H1 (cell line): ENCODE measurements around the gene KLRD1. TPM values are rescaled to one million over a fixed set of nuclear protein-coding genes. Genes with fewer than 3 reads are reported as not detected.

Experiments used
- CTCF ChIA-PET: fragments of 300-600 bp; sonication (Branson Sonifier 250); formaldehyde crosslinking; loops from one replicate; lab custom pipeline; 2021; ENCODE audit not compliant: partially characterized antibody; lab: Charles Lee
- POLR2A ChIA-PET: fragments of 300-600 bp; sonication (Branson Sonifier 250); formaldehyde crosslinking; loops from one replicate; lab custom pipeline; 2021; ENCODE audit warnings: inconsistent platforms; ENCODE audit not compliant: partially characterized antibody; lab: Charles Lee
- DNase-seq, 2 experiments: peaks; one replicate each; pipeline versions ENCODE4 v3.0.0 to v3.0.0-alpha.2; 2010 to 2022; ENCODE audit warnings: low spot score in 2 of 2, low read depth in 1 of 2, mixed read lengths in 1 of 2
- FAIRE-seq: peaks from 2 replicates; lab custom pipeline; 2011; peaks lifted over from hg19 to GRCh38; lab: Jason Lieb, UNC
- H2AFZ ChIP-seq: 2 replicates; pipeline ENCODE4 v1.8.1; 2012; ENCODE audit warnings: low read length, inconsistent platforms
- H2AK5ac ChIP-seq: 2 replicates; pipeline ENCODE4 v1.6.1; 2013; ENCODE audit warnings: low read depth, low read length
- H2BK120ac ChIP-seq: replicated peaks from 2 replicates; pipeline ENCODE3; 2013; ENCODE audit warnings: low read depth, low read length, inconsistent platforms
- H2BK12ac ChIP-seq: 2 replicates; pipeline ENCODE4 v1.6.1; 2013; ENCODE audit warnings: low read depth, low read length
- H2BK15ac ChIP-seq: 2 replicates; pipeline ENCODE4 v1.6.1; 2013; ENCODE audit warnings: low read length
- H2BK20ac ChIP-seq: 2 replicates; pipeline ENCODE4 v1.6.1; 2013; ENCODE audit warnings: low read length
- H2BK5ac ChIP-seq: 2 replicates; pipeline ENCODE4 v1.6.1; 2013; ENCODE audit warnings: low read depth, low read length
- H3K14ac ChIP-seq: 2 replicates; pipeline ENCODE4 v1.6.1; 2013; ENCODE audit warnings: inconsistent platforms; ENCODE audit not compliant: insufficient read length
- H3K18ac ChIP-seq: 2 replicates; pipeline ENCODE4 v1.6.1; 2013; ENCODE audit warnings: low read length; ENCODE audit errors: extremely low read depth
- H3K23ac ChIP-seq: 2 replicates; pipeline ENCODE4 v1.6.1; 2013; ENCODE audit warnings: inconsistent platforms; ENCODE audit not compliant: insufficient read length
- H3K23me2 ChIP-seq: 2 replicates; pipeline ENCODE4 v1.6.1; 2013; ENCODE audit warnings: low read depth, low read length
- H3K27ac ChIP-seq: 2 replicates; pipeline ENCODE4 v1.6.1; 2011; ENCODE audit warnings: low read depth, low read length, inconsistent platforms
- H3K27me3 ChIP-seq, 4 experiments: replicated peaks in 1 of 4; 1 replicate in 1 of 4; 2 replicates in 3 of 4; pipeline versions ENCODE4 v1.6.1 to v1.8.1; 2011 to 2013; ENCODE audit warnings: low read length in 3 of 4, mild to moderate bottlenecking in 3 of 4, inconsistent platforms in 2 of 4, mixed read lengths in 2 of 4, moderate library complexity in 1 of 4; ENCODE audit not compliant: control insufficient read depth in 3 of 4, insufficient read depth in 3 of 4; ENCODE audit errors: extremely low read depth in 1 of 4
- H3K36me3 ChIP-seq, 4 experiments: 2 replicates each; pipeline versions ENCODE4 v1.6.1 to v1.8.1; 2011 to 2013; ENCODE audit warnings: mild to moderate bottlenecking in 4 of 4, low read length in 3 of 4, moderate library complexity in 2 of 4, control low read depth in 1 of 4, inconsistent platforms in 1 of 4; ENCODE audit not compliant: insufficient read depth in 4 of 4, control insufficient read depth in 2 of 4
- H3K4ac ChIP-seq: replicated peaks from 2 replicates; pipeline ENCODE3; 2013; ENCODE audit warnings: low read length, low read depth, mixed read lengths, inconsistent platforms; ENCODE audit not compliant: insufficient read length
- H3K4me1 ChIP-seq, 4 experiments: replicated peaks in 1 of 4; 1 replicate in 1 of 4; 2 replicates in 3 of 4; pipeline versions ENCODE4 v1.6.1 to v1.8.1; 2011 to 2013; ENCODE audit warnings: low read length in 3 of 4, inconsistent platforms in 2 of 4, mixed read lengths in 1 of 4; ENCODE audit not compliant: insufficient read depth in 4 of 4, control insufficient read depth in 3 of 4
- H3K4me2 ChIP-seq, 2 experiments: 2 replicates each; pipeline versions ENCODE4 v1.6.1 to v1.8.1; 2011 to 2013; ENCODE audit warnings: low read depth in 2 of 2, low read length in 2 of 2, control low read depth in 1 of 2, inconsistent platforms in 1 of 2, mild to moderate bottlenecking in 1 of 2; ENCODE audit not compliant: insufficient read depth in 1 of 2
- H3K4me3 ChIP-seq, 4 experiments: fragments of 200-600, 300-600 bp in 1 of 4; sonication (generic), shearing (Covaris generic), sonication (Bioruptor Twin) in 1 of 4; 2 replicates each; pipeline versions ENCODE4 v1.5.1 to v1.8.1; 2011 to 2016; ENCODE audit warnings: low read length in 4 of 4, low read depth in 3 of 4, control low read depth in 2 of 4, inconsistent platforms in 2 of 4, mild to moderate bottlenecking in 2 of 4, mixed read lengths in 1 of 4, moderate library complexity in 1 of 4; ENCODE audit not compliant: insufficient read depth in 2 of 4; ENCODE audit errors: extremely low read depth in 1 of 4
- H3K56ac ChIP-seq: replicated peaks from 2 replicates; pipeline ENCODE3; 2013; ENCODE audit warnings: low read depth, mild to moderate bottlenecking, mixed read lengths, low read length, inconsistent platforms; ENCODE audit not compliant: insufficient read length
- H3K79me1 ChIP-seq: 2 replicates; pipeline ENCODE4 v1.6.1; 2013; ENCODE audit warnings: low read depth, low read length, control low read depth
- H3K79me2 ChIP-seq, 2 experiments: 2 replicates each; pipeline versions ENCODE4 v1.6.1 to v1.8.1; 2012 to 2013; ENCODE audit warnings: low read length in 2 of 2, mild to moderate bottlenecking in 2 of 2, inconsistent platforms in 1 of 2; ENCODE audit not compliant: insufficient read depth in 2 of 2, control insufficient read depth in 1 of 2
- H3K9ac ChIP-seq, 4 experiments: replicated peaks in 1 of 4; 1 replicate in 1 of 4; 2 replicates in 3 of 4; pipeline versions ENCODE4 v1.6.1 to v1.8.1; 2011 to 2013; ENCODE audit warnings: low read depth in 3 of 4, low read length in 3 of 4, control low read depth in 2 of 4, mild to moderate bottlenecking in 2 of 4, moderate library complexity in 2 of 4, inconsistent platforms in 1 of 4; ENCODE audit errors: extremely low read depth in 1 of 4
- H3K9me3 ChIP-seq, 2 experiments: 2 replicates each; pipeline versions ENCODE4 v1.6.1 to v1.8.1; 2012 to 2013; ENCODE audit warnings: mild to moderate bottlenecking in 2 of 2, moderate library complexity in 2 of 2, control low read depth in 1 of 2, inconsistent platforms in 1 of 2, low read depth in 1 of 2, low read length in 1 of 2, mixed read lengths in 1 of 2; ENCODE audit not compliant: insufficient read depth in 2 of 2
- H4K20me1 ChIP-seq, 2 experiments: replicated peaks in 1 of 2; 2 replicates each; pipeline versions ENCODE3 to v1.8.1; 2011 to 2013; ENCODE audit warnings: inconsistent platforms in 2 of 2, low read length in 2 of 2, mild to moderate bottlenecking in 1 of 2; ENCODE audit not compliant: insufficient read depth in 2 of 2, control insufficient read depth in 1 of 2
- H4K5ac ChIP-seq: 2 replicates; pipeline ENCODE4 v1.6.1; 2013; ENCODE audit warnings: low read length, low read depth, mixed read lengths, inconsistent platforms; ENCODE audit not compliant: insufficient read length
- H4K8ac ChIP-seq: 2 replicates; pipeline ENCODE4 v1.8.0; 2013; ENCODE audit warnings: mild to moderate bottlenecking, moderate library complexity, low read length, inconsistent platforms; ENCODE audit not compliant: insufficient read depth; ENCODE audit errors: extremely low read depth
- H4K91ac ChIP-seq: replicated peaks from 2 replicates; pipeline ENCODE3; 2013; ENCODE audit warnings: low read length, mixed read lengths, inconsistent platforms; ENCODE audit not compliant: insufficient read length
- BRCA1 ChIP-seq: IDR thresholded peaks from 2 replicates; pipeline ENCODE4 v1.6.1; 2012; ENCODE audit warnings: low read depth, low read length, improper control_type of control experiment
- CHD1 ChIP-seq: IDR thresholded peaks from 2 replicates; pipeline ENCODE4 v1.6.1; 2012; ENCODE audit warnings: low read depth, low read length, improper control_type of control experiment
- EGR1 ChIP-seq: IDR thresholded peaks from 2 replicates; pipeline ENCODE4 v1.6.1; 2011; ENCODE audit warnings: low read depth, low read length, borderline replicate concordance
- GABPA ChIP-seq: IDR thresholded peaks from 2 replicates; pipeline ENCODE4 v1.6.1; 2011; ENCODE audit warnings: mild to moderate bottlenecking, low read length, moderate library complexity, borderline replicate concordance; ENCODE audit not compliant: insufficient read depth
- GTF2F1 ChIP-seq: IDR thresholded peaks from 2 replicates; pipeline ENCODE4 v1.6.1; 2012; ENCODE audit warnings: low read depth, low read length, improper control_type of control experiment, borderline replicate concordance
- MAFK ChIP-seq: IDR thresholded peaks from 2 replicates; pipeline ENCODE4 v1.6.1; 2012; ENCODE audit warnings: low read depth, mild to moderate bottlenecking, improper control_type of control experiment, low read length
- NANOG ChIP-seq: IDR thresholded peaks from 2 replicates; pipeline ENCODE4 v1.6.1; 2011; ENCODE audit warnings: low read length, low read depth, mild to moderate bottlenecking, inconsistent platforms; ENCODE audit not compliant: insufficient read depth, poor library complexity, severe bottlenecking
- SP2 ChIP-seq: IDR thresholded peaks from 2 replicates; pipeline ENCODE4 v1.6.1; 2012; ENCODE audit warnings: mild to moderate bottlenecking, low read length, inconsistent platforms
- SP4 ChIP-seq: IDR thresholded peaks from 2 replicates; pipeline ENCODE4 v1.6.1; 2012; ENCODE audit warnings: low read length, inconsistent platforms
- SRF ChIP-seq: IDR thresholded peaks from 2 replicates; pipeline ENCODE4 v1.6.1; 2011; ENCODE audit warnings: mild to moderate bottlenecking, low read depth, low read length, moderate library complexity
- TAF7 ChIP-seq: optimal IDR thresholded peaks from 2 replicates; pipeline ENCODE3; 2011; ENCODE audit warnings: low read depth, mild to moderate bottlenecking, inconsistent platforms, low read length, moderate library complexity, borderline replicate concordance
- WGBS, 2 experiments: shearing (Covaris generic) in 1 of 2; methylation state at CpG; one replicate each; pipeline versions ENCODE4 v1.1.6 to v1.1.7; 2013 to 2015; ENCODE audit warnings: low lambda C conversion rate in 2 of 2, mixed read lengths in 2 of 2, inconsistent platforms in 1 of 2, low coverage in 1 of 2, missing lambda C conversion rate in 1 of 2; ENCODE audit not compliant: insufficient replicate concordance in 2 of 2, insufficient coverage in 1 of 2, insufficient read length in 1 of 2; ENCODE audit errors: extremely low coverage in 1 of 2, missing lambda C conversion rate in 1 of 2; 5-methylcytosine and 5-hydroxymethylcytosine counted together
- polyA plus RNA-seq, 7 experiments: library from polyadenylated mRNA; depleted of rRNA in 3 of 7; stranded (reverse) in 5 of 7; unstranded in 2 of 7; fragments of >200 nt in 5 of 7; fragments of 200-250 nt in 2 of 7; gene quantifications; 1 replicate in 5 of 7; 2 replicates in 1 of 7; 4 replicates in 1 of 7; pipeline versions ENCODE4 v1.2.1 to v1.2.3, GENCODE V29; 2011 to 2013; ENCODE audit warnings: missing spikeins in 2 of 7, mixed read lengths in 2 of 7
- total RNA-seq: library from RNA; stranded (reverse); fragmentation: NEBNext Ultra II Directional; extraction: Animal tissue kit (Norgen Biotek cat#: 25700); gene quantifications from 2 replicates; pipeline ENCODE4 v1.2.1, GENCODE V29; 2021
- TF ChIP-seq, protein P1 (sequence below), 3 experiments: IDR thresholded peaks; 1 replicate in 2 of 3; 2 replicates in 1 of 3; pipeline versions ENCODE4 v1.5.1 to v1.6.1; 2011; ENCODE audit warnings: low read length in 3 of 3, mild to moderate bottlenecking in 3 of 3, inconsistent platforms in 2 of 3, low read depth in 1 of 3, moderate library complexity in 1 of 3; ENCODE audit not compliant: insufficient read depth in 1 of 3; ENCODE audit errors: control extremely low read depth in 1 of 3

KLRD1 gene
- total and polyA plus RNA-seq, 2 of the 8 experiments (the other 6 are each of a cell fraction or from before 2014, with no cell fraction given) = under 0.01 to 0.06 TPM

GRCh38 chr12:10276774-10277173 is 30.9 kb upstream of the KLRD1 start:
- Histone ChIP-seq H3K79me2 (no peaks in the 10 kb centered on the region), H3K79me1 (no peaks in the 10 kb centered on the region), H2BK5ac (no peak overlapping the region), H3K14ac (no peak overlapping the region), H3K9ac (no peak overlapping the region), H4K20me1 (no peaks in the 10 kb centered on the region), H4K91ac (no peak overlapping the region), H3K56ac (no peak overlapping the region), H3K23ac (no peak overlapping the region), H3K18ac (no peak overlapping the region), H3K27ac (no peak overlapping the region), H3K36me3 (no peaks in the 10 kb centered on the region; a peak in 1 of 8 replicates), H2AK5ac (no peak overlapping the region), H4K5ac (no peak overlapping the region), H3K4me1 (no peaks in the 10 kb centered on the region), H2BK15ac (no peak overlapping the region), H3K4me3 (no peak overlapping the region), H3K23me2 (no peaks in the 10 kb centered on the region), H3K27me3 (no peaks in the 10 kb centered on the region), H2BK12ac (no peak overlapping the region), H2AFZ (no peak overlapping the region), H2BK120ac (no peak overlapping the region), H3K4me2 (no peak overlapping the region), H4K8ac (no peak overlapping the region), H2BK20ac (no peak overlapping the region), H3K4ac (no peak overlapping the region), H3K9me3 (no peaks in the 10 kb centered on the region)
- POLR2A ChIA-PET = no interaction called here
- DNase-seq (no peak), FAIRE-seq (no peak)
- TF ChIP-seq MAFK (no peak), GABPA (no peak), SRF (no peak), BRCA1 (no peak), CHD1 (no peak), SP4 (no peak), GTF2F1 (no peak), EGR1 (no peak), TAF7 (no peak), SP2 (no peak), NANOG (no peak)
- TF ChIP-seq, protein P1, sequence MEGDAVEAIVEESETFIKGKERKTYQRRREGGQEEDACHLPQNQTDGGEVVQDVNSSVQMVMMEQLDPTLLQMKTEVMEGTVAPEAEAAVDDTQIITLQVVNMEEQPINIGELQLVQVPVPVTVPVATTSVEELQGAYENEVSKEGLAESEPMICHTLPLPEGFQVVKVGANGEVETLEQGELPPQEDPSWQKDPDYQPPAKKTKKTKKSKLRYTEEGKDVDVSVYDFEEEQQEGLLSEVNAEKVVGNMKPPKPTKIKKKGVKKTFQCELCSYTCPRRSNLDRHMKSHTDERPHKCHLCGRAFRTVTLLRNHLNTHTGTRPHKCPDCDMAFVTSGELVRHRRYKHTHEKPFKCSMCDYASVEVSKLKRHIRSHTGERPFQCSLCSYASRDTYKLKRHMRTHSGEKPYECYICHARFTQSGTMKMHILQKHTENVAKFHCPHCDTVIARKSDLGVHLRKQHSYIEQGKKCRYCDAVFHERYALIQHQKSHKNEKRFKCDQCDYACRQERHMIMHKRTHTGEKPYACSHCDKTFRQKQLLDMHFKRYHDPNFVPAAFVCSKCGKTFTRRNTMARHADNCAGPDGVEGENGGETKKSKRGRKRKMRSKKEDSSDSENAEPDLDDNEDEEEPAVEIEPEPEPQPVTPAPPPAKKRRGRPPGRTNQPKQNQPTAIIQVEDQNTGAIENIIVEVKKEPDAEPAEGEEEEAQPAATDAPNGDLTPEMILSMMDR (IDR thresholded peaks at IDR 0.05; ENCODE audit: control extremely low read depth in 1 of 3, insufficient read depth in 1 of 3, low read depth in 1 of 3, low read length in 3 of 3) = no peak
- CTCF ChIA-PET = interaction anchor here (0.7 to 1.7 kb wide), 2 partner anchors 41 to 284 kb away, joined by 3 to 6 read pairs; no protein-coding TSS in a partner anchor
- WGBS, 2 experiments = 96% methylated on average over 1 of the region's 1 CpG; no CpG with 5 or more reads in 1 of the 2 experiments
